GM18907 (cell line): ENCODE data around the gene MUC15.
"Not testable (repeated sequence)": the region's sequence is repeated elsewhere in the genome, so short reads cannot be mapped to it uniquely, and the experiment has no call there.

ENCODE experiments used
- ATAC-seq: cut with Tn5 transposase; IDR thresholded peaks from one replicate; pipeline ENCODE4 v1.9.1; 2021; ENCODE audit warnings: mild to moderate bottlenecking, moderate library complexity; ENCODE audit not compliant: unreplicated experiment

MUC15 gene

GRCh38 chr11:26571861-26572654, at the start of gene MUC15:
Gene MUC15 (minus strand): TSS chr11:26572263. CDS start chr11:26567094, 5,169 bp downstream.
- ATAC-seq: no peak

DNA sequence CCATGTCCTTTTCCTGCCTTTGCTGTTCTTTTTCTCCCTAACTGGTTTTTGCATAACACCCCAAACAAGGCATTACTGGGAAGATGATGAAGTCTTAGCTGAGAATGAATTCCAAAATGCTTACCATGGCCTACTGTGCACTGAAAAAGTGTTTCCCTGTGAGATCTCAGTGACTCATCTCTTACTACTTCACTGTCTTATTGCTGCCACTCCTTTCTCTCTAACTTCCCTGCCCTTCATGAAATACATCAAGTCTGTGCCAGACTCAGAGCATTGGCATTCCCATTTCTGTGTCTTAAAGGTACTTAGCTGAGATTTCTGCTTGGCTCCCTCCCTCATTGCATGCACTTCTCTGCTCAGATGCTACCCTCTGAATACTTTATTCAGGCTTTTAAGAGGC, 49.1 kb upstream of the MUC15 start:
- ATAC-seq: no peak

DNA sequence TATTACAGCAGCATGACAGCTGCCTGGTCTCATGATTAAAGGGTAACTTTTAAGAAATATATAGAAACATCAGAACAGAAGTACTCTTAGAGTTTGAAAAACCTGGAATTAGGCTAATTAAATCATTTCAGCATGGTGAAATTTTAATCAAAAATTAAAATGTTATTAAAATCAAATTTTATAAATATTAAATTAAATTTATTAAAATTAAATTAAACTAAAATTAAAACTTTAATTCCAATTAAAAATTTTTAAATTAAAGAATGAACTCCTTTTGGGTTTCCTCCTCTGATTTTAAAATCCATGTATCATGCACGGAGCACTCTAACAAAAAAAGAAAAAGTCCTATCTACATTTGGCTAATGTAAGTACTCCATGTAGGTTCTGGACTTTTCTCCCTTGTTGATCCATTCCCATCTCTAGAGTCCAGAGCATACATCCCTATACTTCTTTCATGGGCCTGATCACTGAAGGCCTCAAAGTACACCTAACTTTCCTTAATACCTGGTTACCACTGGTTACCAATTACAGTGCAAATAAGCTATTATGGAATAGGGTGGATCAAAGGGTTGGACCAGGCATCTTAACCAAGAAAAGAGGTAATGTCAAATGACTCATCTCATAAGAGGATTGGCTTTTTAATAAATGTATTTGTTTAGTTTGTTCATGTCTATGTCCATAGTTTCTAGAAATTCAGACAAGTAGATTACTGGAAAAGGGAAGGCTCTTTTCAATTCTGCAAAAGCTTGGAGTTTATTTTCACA, 48.4 kb upstream of the MUC15 start:
- ATAC-seq: no peak

DNA sequence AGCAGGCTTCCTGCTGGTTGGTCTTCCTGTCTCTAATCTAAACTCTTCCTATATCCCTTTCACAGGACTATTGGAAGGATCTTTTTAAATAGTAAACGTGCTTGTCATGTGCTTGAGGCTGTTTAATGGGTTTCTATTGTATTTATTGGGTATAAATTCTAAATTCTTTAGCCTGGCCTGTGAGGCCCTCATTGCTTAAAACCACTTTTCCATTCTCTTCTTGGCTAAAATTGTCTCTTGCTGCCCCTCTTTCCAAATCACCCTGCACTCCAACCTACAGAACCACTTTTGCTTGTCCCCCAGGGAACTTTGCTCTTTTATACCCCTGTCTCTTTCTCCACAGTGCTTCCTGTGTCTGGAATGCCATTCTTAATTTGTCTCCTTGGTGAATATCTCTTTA, 46.4 kb upstream of the MUC15 start:
- no peak for ATAC-seq

GRCh38 chr11:26613759-26614158, 41.7 kb upstream of the MUC15 start:
- no peak for ATAC-seq

DNA sequence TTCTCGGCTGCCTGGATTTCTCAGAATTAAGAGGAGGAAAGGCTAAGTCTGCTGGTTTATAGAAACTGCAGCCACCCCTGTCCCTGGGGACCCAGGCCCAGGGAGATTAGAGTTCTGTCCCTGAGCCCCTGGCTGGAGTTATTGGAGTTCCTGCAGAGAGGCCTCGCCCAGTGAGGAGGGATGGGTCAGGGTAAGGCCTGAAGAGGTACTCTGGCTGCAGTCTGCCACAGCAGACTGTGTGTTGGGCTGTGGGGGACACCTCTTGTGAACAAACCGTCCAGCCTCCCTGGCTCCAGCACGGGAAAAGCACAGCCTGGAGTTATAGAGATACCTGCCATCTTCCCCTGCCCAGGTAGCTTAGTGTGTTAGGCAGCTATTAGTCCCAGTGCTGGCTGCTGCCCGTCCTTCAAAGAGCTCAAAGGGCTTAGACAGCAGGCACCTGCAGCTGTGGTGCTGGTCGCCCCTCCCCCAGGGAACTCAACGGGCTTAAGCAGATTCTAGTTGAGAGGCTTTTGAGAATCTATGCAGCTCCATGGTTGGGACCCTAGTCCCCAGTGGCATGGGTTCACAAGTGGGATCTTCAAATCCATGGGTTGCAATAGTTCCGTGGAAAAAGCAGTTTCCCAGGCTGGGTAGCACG, 36.6 kb upstream of the MUC15 start:
- no peak for ATAC-seq

DNA sequence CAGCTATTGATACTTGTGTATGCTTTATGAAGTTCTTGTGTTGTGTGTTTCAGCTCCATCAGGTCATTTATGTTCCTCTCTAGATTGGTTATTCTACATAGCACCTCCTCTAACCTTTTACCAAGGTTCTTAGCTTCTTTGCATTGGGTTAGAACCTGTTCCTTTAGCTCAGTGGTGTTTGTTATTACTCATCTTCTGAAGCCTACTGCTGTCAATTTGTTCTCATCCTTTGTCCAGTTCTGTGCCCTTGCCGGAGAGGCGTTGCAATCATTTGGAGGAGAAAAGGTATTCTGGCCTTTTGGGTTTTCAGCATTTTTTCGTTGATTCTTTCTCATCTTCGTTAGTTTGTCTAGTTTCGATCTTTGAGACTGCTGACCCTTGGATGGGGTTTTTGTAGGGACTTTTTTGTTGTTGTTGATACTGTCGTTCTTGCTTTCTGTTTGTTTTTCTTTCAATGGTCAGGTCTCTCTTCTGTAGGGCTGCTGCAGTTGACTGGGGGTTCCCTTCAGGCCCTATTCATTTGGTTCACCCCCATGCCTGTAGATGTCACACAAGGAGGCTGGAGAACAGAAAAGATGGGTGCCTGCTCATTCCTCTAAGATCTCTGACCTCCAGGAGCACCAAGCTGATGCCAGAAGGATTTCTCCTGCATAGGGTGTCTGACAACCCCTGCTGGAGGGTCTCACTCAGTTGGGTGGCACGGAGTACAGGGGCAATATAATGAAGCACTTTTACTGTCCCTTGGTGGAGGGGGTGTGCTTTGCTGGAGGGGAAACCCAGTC, 35.9 kb upstream of the MUC15 start:
- ATAC-seq: no peak

GRCh38 chr11:26599876-26600434, 27.9 kb upstream of the MUC15 start:
- no peak for ATAC-seq

GRCh38 chr11:26599425-26599824, 27.4 kb upstream of the MUC15 start:
- ATAC-seq: no peak

- ATAC-seq: no peak
Observed at GRCh38 chr11:26597899-26598298, 25.8 kb upstream of the MUC15 start.

DNA sequence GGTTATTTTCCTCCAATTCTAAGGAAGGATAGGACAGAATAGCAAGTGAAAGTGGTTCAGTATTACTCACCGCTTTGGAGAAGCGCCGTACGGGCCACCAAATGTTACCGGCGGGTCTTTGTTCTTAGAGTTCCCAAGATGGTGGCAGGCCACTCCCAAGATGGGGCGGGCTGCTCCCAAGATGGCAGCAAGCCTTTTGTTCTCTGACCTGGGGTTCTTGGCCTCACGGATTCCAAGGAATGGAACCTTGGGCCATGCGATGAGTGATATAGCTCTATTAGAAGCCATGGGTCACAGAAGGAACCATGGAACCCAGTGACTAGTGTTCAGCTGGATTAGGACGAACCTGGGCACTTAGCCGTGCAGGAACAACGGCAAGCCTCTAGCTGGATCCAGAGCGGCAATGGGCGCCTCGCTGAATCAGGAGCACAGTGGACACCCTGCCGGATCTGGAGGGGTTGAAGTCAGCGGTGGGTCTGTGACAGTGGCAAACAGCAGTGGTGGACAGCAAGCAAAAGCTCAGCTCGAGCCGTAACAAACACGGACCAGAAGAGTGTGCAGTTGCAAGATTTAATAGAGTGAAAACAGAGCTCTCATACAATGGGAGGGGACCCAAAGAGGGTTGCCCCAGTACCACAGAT, 25.1 kb upstream of the MUC15 start:
- not testable (repeated sequence) for ATAC-seq

DNA sequence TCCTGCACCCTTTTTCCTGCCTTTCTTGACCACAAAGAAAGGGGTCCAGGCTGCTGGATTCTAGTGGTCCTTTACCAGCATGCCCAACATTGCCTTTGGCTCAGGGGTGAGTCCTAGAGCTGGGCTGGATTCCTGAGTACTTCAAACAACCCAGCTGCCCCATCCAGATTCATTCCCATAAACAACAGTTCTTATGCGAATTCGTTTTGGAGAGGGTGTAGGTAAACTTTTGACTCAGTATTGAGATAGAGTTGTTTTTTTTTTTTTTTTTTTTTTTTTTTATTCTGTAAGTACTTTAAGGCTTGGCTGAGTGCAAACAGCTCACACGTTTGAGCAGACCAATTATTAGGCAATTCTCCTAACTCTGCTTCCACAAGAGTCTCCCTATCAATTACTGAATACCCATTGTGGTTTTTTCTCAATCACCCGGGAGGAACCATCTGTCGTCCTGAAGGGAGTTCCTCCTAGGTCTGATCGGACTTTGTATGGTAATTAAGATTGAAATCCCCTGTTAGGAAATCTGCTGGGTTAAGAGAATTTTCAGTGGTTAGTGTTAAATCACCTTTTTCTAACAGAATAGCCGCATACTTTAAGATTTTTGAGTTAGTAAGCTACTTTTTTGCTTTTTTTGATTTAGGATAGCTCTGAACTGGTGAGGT, 23.3 kb upstream of the MUC15 start:
- not testable (repeated sequence) for ATAC-seq

DNA sequence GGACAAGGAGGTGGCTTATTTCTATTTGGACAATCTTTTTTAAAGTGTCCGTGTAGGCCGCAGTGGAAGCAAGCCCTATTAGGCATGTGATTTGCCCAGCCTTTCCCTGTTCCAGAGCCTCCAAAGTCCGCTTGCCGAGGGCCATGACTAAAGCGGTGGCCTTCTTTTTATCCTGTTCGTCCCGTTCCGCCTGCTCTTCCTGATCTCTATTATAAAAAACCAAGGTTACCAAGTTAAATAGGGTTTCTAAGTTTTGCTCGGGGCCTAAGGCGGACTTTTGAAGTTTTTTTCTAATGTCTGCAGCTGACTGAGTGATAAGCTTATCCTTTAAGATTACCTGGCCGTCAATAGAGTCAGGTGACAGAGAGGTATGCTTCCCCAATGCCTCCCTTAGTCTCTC, 21.6 kb upstream of the MUC15 start:
- no peak for ATAC-seq

DNA sequence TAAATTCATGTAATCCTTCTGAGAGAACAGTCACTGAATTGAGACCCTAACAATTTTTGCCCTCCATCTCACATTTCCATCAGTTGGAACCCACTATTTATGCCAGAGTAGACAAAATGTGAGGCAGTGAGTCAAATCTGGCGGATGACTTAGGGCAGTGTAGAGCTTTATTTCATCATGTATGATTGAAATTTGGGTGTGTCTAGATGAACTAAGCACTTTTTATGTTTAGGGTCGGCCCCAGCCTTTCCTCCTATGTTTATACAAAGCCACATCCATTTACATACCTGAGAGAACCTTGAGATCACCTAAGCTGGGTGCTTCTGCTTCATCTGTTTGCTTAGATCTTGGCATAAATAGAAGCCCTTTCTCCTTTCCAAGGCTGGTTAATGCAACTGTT, 15.0 kb upstream of the MUC15 start:
- no peak for ATAC-seq

DNA sequence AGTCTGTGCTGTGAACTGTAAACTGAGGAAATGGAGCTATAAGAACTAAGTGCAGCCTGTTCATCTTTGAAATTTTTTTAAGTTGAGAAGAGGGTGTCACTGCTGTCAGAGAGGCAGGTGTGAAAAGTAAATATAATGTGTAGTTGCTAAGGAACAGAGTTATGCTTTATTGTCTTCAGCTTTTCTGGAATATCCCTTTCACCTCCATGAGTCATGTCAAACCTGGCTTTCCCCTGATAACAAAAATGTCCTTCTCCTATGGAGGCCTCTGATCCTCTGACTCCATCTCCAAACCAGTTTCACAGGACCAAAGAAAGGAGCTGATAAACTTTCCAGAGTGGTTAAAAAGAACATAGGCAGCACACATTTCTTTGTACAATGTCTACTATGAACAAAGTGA, 12.8 kb upstream of the MUC15 start:
- no peak for ATAC-seq

DNA sequence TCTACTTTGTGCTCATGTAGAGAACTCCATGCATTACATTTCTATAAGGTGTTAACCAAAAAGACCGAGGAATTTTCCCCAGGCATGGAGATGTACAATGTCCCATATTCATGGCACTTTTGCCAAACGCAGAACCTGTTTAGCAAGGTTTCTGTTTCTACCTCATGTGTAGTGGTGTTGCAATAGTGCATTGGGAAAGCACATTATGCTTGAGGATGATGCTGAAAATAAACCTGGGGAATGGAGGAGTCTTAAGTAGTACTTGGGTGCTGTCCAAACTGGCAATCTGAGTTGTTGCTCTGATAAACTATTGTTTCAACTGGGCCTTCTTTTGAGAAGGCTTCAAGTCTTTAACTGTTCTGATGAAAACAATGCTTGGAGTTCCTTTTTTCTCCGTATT, 11.5 kb upstream of the MUC15 start:
- no peak for ATAC-seq

GRCh38 chr11:26580929-26581328, 8.9 kb upstream of the MUC15 start:
- ATAC-seq: no peak

DNA sequence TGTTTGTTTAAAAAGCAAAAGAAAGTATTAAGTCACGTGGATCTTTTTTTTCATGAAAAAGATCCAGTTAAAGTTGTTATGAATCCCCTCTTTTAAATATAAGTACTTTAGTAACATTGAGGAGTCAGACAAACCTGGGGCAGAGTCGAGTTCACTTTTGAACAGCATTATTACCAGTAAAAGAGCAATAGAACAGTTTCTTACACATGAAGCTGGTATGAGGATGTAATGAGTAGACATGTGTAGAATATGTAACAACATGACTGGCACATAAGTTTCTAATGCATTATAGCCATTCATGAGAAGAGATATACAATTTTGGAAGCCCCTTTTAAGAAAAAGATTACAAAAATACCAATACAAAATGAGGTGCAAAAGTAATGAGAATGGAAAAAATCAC, 7.6 kb upstream of the MUC15 start:
- ATAC-seq: no peak

GRCh38 chr11:26578998-26579661, 7.1 kb upstream of the MUC15 start:
- no peak for ATAC-seq
